Psoas muscle (tissue), 8 donors: ENCODE results near the gene NKX1-1. TPM values are rescaled to one million over a fixed set of nuclear protein-coding genes. Genes with fewer than 3 reads are reported as not detected.
A peak's percentile ranks its signal among the peaks of the same experiment; 100 is the strongest.

ENCODE experiments used
- ATAC-seq, 4 donors: fragments of 200-7000 bp; cut with Tn5 transposase; one replicate each; pipeline ENCODE4 v1.9.1; 2020; ENCODE audit warnings: moderate library complexity in 3 of 4, mild to moderate bottlenecking in 2 of 4
- DNase-seq, 2 donors: peaks; one replicate each; pipeline ENCODE4 v3.0.0-alpha.2; 2020
- H3K27ac ChIP-seq: fragments of 200-600 bp; one replicate; pipeline ENCODE4 v1.8.0; 2022
- H3K27me3 ChIP-seq, 3 donors: fragments of 200-600 bp in 1 of 3; one replicate each; pipeline versions ENCODE4 v1.6.1 to v1.8.0; 2013 to 2022; ENCODE audit warnings: low read length in 2 of 3, mild to moderate bottlenecking in 2 of 3, moderate library complexity in 1 of 3; ENCODE audit not compliant: insufficient read depth in 3 of 3
- H3K36me3 ChIP-seq, 2 donors: fragments of 200-600 bp in 1 of 2; one replicate each; pipeline versions ENCODE4 v1.6.1 to v1.8.0; 2013 to 2022; ENCODE audit warnings: low read depth in 1 of 2, mild to moderate bottlenecking in 1 of 2, moderate library complexity in 1 of 2; ENCODE audit not compliant: insufficient read depth in 1 of 2
- H3K4me1 ChIP-seq: fragments of 200-600 bp; one replicate; pipeline ENCODE4 v1.8.0; 2022
- H3K4me3 ChIP-seq: fragments of 200-600 bp; one replicate; pipeline ENCODE4 v1.8.0; 2022; ENCODE audit warnings: mild to moderate bottlenecking
- H3K9me3 ChIP-seq: fragments of 200-600 bp; one replicate; pipeline ENCODE4 v1.8.0; 2022
- CTCF ChIP-seq: fragments of 200-600 bp; IDR thresholded peaks from one replicate; pipeline ENCODE4 v1.8.0; 2022; ENCODE audit warnings: antibody characterized with exemption
- WGBS, 3 donors: extraction: QIAGEN DNeasy Blood & Tissue Kit; methylation state at CpG; one replicate each; pipeline versions ENCODE4 v1.1.6 to v1.1.7; 2013; 5-methylcytosine and 5-hydroxymethylcytosine counted together
- intact Hi-C, 2 donors: fragments of 100-400 bp; cut with DNase I; formaldehyde crosslinking; loops; one replicate each; pipeline versions ENCODE4 v1.11.0 to v1.14.2; 2022
- polyA plus RNA-seq, 3 donors: library from polyadenylated mRNA; stranded (reverse); fragments of 200-250 nt; gene quantifications; one replicate each; pipeline ENCODE4 v1.2.3, GENCODE V29; 2013
- total RNA-seq, 4 donors: library from RNA; stranded (reverse); fragmentation: NEBNext Ultra II Directional in 2 of 4; extraction: Animal tissue kit (Norgen Biotek cat#: 25700) in 2 of 4; gene quantifications; one replicate each; pipeline versions ENCODE4 v1.2.1 to v1.2.4, GENCODE V29; 2021 to 2023
- donor health status: healthy with polysubstance abuse.
- donor health status: DM: no; HTN: no; CAD: no; lungs with moderate emphysema.
- donor health status: Bipolar disorder and iron deficiency.
- donor health status: healthy.
- donor health status: DM: yes; HTN: yes; CAD: no.
- donor health status: DM: no; HTN: no; CAD: no.
- donor health status: DM: no; HTN: no; CAD: no.
- donor health status: DM: yes; HTN: yes; CAD: no.

Gene NKX1-1
- total and polyA plus RNA-seq, 7 donors: not detected

GRCh38 chr4:1400191-1400805 lies 5.9 kb downstream of the NKX1-1 start:
- no peaks in the 10 kb centered on the region for H3K36me3 ChIP-seq
- no peak for DNase-seq
- peaks cover 14% of the 10 kb centered on the region for H3K4me1 ChIP-seq
- intact Hi-C loops: no loop called here
- no peak overlapping the region for H3K27ac ChIP-seq
- no peak for ATAC-seq
- H3K27me3 ChIP-seq: peaks cover 0 to 57% (median 25%) of the 10 kb centered on the region in 3 donors
- 76 to 86% (median 84%) methylated on average over 11 of the region's 11 CpGs for WGBS, 3 donors
- no peak overlapping the region for H3K4me3 ChIP-seq
- no peak for TF ChIP-seq CTCF
- H3K9me3 ChIP-seq: no peaks in the 10 kb centered on the region

GRCh38 chr4:1399508-1400190 lies 6.6 kb downstream of the NKX1-1 start:
- Histone ChIP-seq H3K4me1 (peaks cover 7% of the 10 kb centered on the region), H3K4me3 (no peak overlapping the region), H3K9me3 (no peaks in the 10 kb centered on the region), H3K36me3 (no peaks in the 10 kb centered on the region), H3K27me3 (peaks cover 0 to 51% (median 20%) of the 10 kb centered on the region in 3 donors), H3K27ac (no peak overlapping the region)
- intact Hi-C loops: no loop called here
- 82 to 88% (median 88%) methylated on average over 14 to 15 of the region's 15 CpGs for WGBS, 3 donors
- no peak for TF ChIP-seq CTCF
- ATAC-seq (no peak), DNase-seq (peak in 1 of 2 donors; percentile 30)

GRCh38 chr4:1398681-1399507 lies 7.3 kb downstream of the NKX1-1 start:
- Histone ChIP-seq H3K4me3 (no peak overlapping the region), H3K36me3 (peaks cover 2 to 4% of the 10 kb centered on the region in 2 donors), H3K27ac (no peak overlapping the region), H3K4me1 (no peaks in the 10 kb centered on the region), H3K9me3 (no peaks in the 10 kb centered on the region), H3K27me3 (peaks cover 0 to 43% (median 18%) of the 10 kb centered on the region in 3 donors)
- WGBS, 3 donors: 89 to 94% (median 92%) methylated on average over 18 to 22 of the region's 22 CpGs
- TF ChIP-seq CTCF: no peak
- DNase-seq: peak in 1 of 2 donors; percentile 42
- ATAC-seq: no peak
- intact Hi-C loops: no loop called here

- Histone ChIP-seq H3K4me3 (no peak overlapping the region), H3K4me1 (no peaks in the 10 kb centered on the region), H3K27ac (no peak overlapping the region), H3K36me3 (peaks cover 2 to 20% of the 10 kb centered on the region in 2 donors), H3K27me3 (peaks cover 0 to 24% (median 0%) of the 10 kb centered on the region in 3 donors), H3K9me3 (no peaks in the 10 kb centered on the region)
- TF ChIP-seq CTCF: no peak
- no peak for ATAC-seq
- DNase-seq: no peak
- intact Hi-C loops: no loop called here
- 95 to 99% (median 97%) methylated on average over 9 to 11 of the region's 11 CpGs for WGBS, 3 donors
Observed at GRCh38 chr4:1396806-1397455, 9.3 kb downstream of the NKX1-1 start.
